Activated CD4-positive, alpha-beta T cell treated with anti-CD3 and anti-CD28 coated beads, Interleukin-2, amount 50 U/mL, for 24 hours (primary cell): ENCODE data around the gene DNAJA1.

Experiments
- DNase-seq, 2 donors: peaks; one replicate each; pipeline ENCODE4 v3.0.0-alpha.2; 2020; ENCODE audit warnings: low read depth in 1 of 2, low spot score in 1 of 2

The DNAJA1 gene

DNA sequence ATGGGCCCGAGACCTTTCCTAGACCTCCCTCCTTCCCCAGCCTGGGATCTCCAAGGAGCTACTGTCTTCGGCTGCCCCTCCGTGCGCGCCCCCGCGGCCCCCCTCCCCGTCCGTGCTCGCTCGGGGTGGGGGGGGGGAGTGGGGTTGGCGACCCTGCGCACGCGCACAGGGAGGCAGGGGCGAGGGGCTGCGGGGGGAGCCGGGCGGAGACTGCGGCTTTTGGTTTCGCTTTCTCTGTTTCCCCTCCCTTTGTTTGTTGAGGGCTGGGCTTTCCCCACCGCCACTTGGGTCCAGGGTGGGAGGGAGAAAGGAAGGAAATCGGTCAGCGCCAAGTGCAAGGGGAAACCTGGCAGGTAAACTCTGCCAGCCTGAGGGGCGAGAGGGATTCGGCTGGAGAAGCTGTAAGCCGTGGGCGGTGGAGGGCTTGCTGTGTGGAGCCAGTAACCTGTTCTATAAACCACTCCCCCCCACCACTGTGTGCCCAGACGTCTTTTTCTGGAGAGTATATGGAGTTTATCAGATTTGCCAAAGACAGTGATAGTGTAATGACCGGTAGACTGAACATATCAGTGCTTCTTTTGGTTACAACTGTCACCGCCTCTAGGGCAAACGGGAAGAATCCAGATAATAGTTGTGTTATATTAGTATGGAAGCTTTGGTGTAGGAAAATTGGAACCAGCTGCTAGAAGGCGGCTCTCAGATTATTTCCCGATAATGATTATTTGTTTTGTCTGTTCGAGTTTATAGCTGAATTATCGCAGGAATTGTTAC is 684 bp downstream of the DNAJA1 start:
- peak; percentile 72 to 73 for DNase-seq

DNA sequence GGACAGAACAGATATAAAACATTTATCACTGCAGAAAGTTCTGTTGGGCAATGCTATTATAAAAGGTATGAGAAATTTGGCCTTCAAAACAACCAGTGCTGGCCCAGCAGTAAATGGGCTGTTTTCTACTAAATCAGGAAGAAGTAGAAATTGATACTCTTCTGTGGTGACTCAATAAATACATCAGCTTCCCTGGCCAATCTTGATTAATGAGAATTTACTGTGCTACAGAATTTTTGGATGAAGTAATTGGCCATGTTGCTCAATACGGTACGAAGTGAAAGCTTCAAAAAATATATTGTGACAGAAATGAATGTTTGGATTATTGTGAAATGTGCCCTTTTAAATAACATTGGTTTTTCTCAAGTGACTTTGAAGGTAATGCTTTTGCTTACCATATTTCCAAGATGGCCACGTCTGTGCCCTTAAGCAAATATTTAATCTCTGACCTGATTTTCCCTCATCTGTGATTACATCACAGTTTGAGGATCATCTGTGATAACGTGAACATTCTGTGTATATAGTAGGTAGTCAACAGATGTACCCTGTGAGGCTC is 4.2 kb downstream of the DNAJA1 start:
- DNase-seq = no peak

DNA sequence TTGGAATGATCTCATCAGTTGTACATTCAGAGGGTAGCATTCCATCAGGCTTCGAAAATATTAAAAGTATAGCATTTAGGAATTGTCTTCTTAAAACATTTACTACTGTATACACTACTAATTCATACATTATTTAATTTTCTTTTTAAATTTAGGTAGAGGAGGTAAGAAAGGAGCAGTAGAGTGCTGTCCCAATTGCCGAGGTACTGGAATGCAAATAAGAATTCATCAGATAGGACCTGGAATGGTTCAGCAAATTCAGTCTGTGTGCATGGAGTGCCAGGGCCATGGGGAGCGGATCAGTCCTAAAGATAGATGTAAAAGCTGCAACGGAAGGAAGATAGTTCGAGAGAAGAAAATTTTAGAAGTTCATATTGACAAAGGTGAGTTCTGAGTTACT is 5.2 kb downstream of the DNAJA1 start:
- DNase-seq = no peak

DNA sequence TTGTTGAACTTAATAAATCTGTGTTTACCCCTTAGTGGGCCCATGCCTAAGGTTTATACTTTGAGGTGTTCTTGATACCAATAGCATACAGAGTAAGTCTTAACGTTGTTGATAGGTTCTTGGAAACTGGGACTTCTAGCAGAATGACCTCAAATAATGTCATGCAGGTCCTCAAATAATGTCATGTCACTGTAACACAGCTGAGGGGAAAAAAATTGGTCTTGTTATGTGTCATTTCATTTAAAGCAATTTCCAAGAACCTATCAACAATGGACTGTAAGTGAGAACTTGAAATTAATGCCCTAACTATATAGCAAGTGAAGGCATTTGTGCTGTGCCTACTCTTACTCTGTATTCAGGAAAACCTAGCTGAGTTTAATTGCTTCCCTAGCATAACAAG is 7.2 kb downstream of the DNAJA1 start:
- no peak for DNase-seq

DNA sequence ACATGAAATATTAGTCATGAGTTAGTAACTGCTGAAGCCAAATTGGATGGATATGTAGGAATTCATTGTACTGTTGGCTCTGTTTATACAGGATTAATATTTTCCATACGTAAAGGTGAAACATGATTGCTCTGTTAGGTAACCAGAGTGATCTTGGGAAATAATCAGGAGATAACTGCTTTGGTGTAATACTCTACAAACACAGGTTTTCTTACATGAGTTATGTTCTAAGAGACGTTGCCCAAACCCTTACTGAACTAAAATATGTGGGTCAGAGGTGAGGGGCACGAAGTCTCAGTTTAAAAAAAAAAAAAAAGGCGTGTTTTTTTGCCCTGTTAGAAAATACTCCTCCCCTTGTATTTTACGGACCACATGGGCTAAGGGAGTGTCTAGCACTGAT is 7.8 kb downstream of the DNAJA1 start:
- no peak for DNase-seq

- no peak for DNase-seq
Observed at GRCh38 chr9:33040792-33041431, 15.8 kb downstream of the DNAJA1 start.

GRCh38 chr9:33041432-33042188 is 16.5 kb downstream of the DNAJA1 start:
- DNase-seq = no peak

DNA sequence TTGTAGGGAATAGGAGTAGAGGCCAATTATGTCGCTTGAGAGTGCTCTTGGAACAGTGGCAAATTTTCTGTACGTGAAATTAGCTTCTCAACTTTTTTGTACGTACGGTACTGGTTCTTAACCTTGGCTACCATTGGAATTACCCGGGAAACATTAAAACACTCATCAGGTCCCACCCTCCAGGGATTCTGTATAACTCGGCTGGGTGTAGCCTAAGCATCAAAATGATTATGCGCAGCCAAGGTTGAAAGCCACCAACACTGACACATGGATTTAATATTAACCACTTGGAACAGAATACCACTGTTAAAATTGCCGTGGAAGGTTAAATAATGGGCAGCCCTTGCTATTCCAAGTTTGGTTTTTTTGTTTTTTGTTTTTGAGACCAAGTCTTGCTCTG is 17.4 kb downstream of the DNAJA1 start:
- DNase-seq = no peak

- DNase-seq = no peak
Observed at GRCh38 chr9:33043671-33044070, 18.6 kb downstream of the DNAJA1 start.

GRCh38 chr9:33044162-33044673 is 19.1 kb downstream of the DNAJA1 start:
- DNase-seq = peak; percentile 18 to 36

- DNase-seq = no peak
Observed at GRCh38 chr9:33044677-33045282, 19.7 kb downstream of the DNAJA1 start.

- no peak for DNase-seq
Observed at GRCh38 chr9:33046061-33046460, 21.0 kb downstream of the DNAJA1 start.

DNA sequence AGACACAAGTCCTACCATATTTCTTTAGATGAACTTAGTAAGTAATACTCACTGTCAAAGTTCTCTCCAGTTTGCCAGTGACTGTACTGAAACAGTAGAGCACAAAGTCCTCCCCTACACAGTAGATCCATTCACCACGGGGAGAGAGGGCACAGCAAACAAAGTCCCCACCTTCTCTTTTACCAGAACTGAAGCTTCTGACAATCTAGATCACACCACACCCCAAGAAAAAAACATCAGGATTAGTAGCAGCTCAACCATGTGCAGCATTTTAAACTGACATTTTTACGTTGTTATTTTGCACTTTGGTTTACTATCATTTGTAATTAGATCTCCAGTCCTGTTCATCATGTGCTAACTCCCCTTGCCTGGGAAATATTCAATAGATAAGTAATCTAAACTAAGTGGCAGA is 23.0 kb downstream of the DNAJA1 start:
- no peak for DNase-seq

GRCh38 chr9:33049680-33050361 is 24.7 kb downstream of the DNAJA1 start:
- no peak for DNase-seq

GRCh38 chr9:33051144-33051543 is 26.1 kb downstream of the DNAJA1 start:
- DNase-seq = no peak

- DNase-seq = no peak
Observed at GRCh38 chr9:33065157-33066076, 40.3 kb downstream of the DNAJA1 start.

GRCh38 chr9:33068991-33069390 is 43.9 kb downstream of the DNAJA1 start:
- DNase-seq = no peak

- DNase-seq = peak; percentile 83 to 95
Observed at GRCh38 chr9:33076046-33077004, 51.3 kb downstream of the DNAJA1 start, which contains the start of gene SMU1. Gene SMU1, minus strand, starts transcription at chr9:33076674. Its CDS starts 66 bp downstream, at chr9:33076608.
